Gastroesophageal sphincter (tissue), 4 donors: ENCODE results near the gene SNW1. TPM values are rescaled to one million over a fixed set of nuclear protein-coding genes. Genes with fewer than 3 reads are reported as not detected.

Experiments
- ATAC-seq: fragments of 150-250 bp; one replicate; pipeline ENCODE4 v1.9.1; 2016; ENCODE audit warnings: mild to moderate bottlenecking, moderate library complexity
- H3K27ac ChIP-seq, 4 donors: fragments of 200-600 bp; sonication (generic) in 3 of 4; 1 replicate in 3 of 4; 2 replicates in 1 of 4; pipeline ENCODE4 v1.5.1; 2016 to 2019
- H3K27me3 ChIP-seq: fragments of 200-600 bp; sonication (generic); one replicate; pipeline ENCODE4 v1.5.1; 2019
- H3K36me3 ChIP-seq, 2 donors: fragments of 200-600 bp; sonication (generic); one replicate each; pipeline ENCODE4 v1.5.1; 2019; ENCODE audit warnings: control low read depth in 1 of 2
- H3K4me1 ChIP-seq, 3 donors: fragments of 200-600 bp; sonication (generic); 1 replicate in 2 of 3; 2 replicates in 1 of 3; pipeline ENCODE4 v1.5.1; 2016 to 2019; ENCODE audit warnings: control low read depth in 2 of 3
- H3K4me3 ChIP-seq, 2 donors: fragments of 200-600 bp; sonication (generic); one replicate each; pipeline ENCODE4 v1.5.1; 2019; ENCODE audit warnings: mild to moderate bottlenecking in 1 of 2, moderate library complexity in 1 of 2
- H3K9me3 ChIP-seq, 3 donors: fragments of 200-600 bp; sonication (generic); one replicate each; pipeline ENCODE4 v1.5.1; 2017 to 2019; ENCODE audit warnings: control low read depth in 2 of 3
- EP300 ChIP-seq: sonication (generic); formaldehyde crosslinking; IDR thresholded peaks from one replicate; pipeline ENCODE4 v1.6.1; 2017; ENCODE audit warnings: antibody characterized with exemption, mild to moderate bottlenecking
- POLR2A ChIP-seq, 2 donors: fragments of 450-650 bp; IDR thresholded peaks; one replicate each; pipeline ENCODE4 v1.6.1; 2017; ENCODE audit warnings: antibody characterized with exemption in 2 of 2, mild to moderate bottlenecking in 2 of 2, moderate library complexity in 1 of 2
- POLR2AphosphoS5 ChIP-seq: sonication (generic); formaldehyde crosslinking; IDR thresholded peaks from one replicate; pipeline ENCODE4 v1.6.1; 2017; ENCODE audit warnings: antibody characterized with exemption
- WGBS, 2 donors: methylation state at CpG; one replicate each; pipeline ENCODE4 v1.1.5; 2018; ENCODE audit warnings: low coverage in 1 of 2; 5-methylcytosine and 5-hydroxymethylcytosine counted together
- total RNA-seq, 4 donors: library from RNA; depleted of rRNA; stranded (reverse); fragments of >200 nt; gene quantifications; one replicate each; pipeline ENCODE4 v1.1.0, GENCODE V29; 2016
- TF ChIP-seq, protein P1 (sequence below), 4 experiments: fragments of 200-600 bp in 2 of 4; fragments of 450-650 bp in 2 of 4; sonication (generic) in 1 of 4; IDR thresholded peaks; one replicate each; pipeline ENCODE4 v1.5.1; 2017 to 2019; ENCODE audit warnings: antibody characterized with exemption in 4 of 4, mild to moderate bottlenecking in 2 of 4, moderate library complexity in 2 of 4

The SNW1 gene
- total RNA-seq, result 10 to 100 TPM; 43.7 to 70.5 (median 49.4) TPM

DNA sequence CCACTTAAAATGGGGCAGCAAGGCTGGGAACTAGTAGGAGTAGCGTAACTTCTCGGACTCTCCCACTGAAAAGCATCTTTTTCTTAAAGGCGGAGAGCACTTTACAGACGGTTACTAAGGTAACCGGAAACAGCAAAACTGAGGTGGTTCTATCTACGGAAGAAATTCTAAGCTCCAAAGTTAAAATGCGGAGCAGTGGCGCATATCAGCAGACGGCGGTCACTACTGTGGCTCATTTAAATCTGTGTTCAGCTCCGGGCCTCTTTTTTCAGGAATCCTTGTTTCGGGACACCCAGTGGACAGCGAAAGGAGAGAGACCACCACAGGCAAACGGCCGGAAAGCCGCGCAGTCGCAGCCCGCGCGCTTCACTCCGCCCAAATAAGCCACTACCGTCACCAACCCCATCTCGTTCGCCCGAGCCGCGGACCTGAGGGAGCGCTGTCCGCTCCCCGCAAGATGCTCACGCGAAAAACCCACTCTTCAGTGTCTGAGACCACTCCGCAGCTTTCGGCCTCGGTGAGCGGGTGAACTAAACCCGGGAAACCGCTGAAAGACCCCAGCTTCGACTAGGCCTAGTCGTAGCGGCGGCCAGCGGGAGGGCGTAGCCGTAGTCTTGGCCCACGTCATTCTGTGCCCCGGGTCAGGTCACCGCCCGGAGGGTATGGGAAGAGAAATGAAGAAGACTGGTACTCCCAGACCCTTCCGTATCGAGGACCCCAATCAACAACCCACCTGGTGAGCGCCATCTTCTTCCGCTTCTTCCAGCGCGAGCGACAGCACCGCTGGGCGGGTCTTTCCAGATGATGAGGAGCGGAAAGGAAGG lies at the start of gene SNW1:
Gene SNW1 (minus strand): TSS at position 776 of the 824 bp plus-strand sequence. CDS start 29 bp downstream, at position 747.
- 1 to 2% methylated on average over 13 to 20 of the region's 60 CpGs for WGBS, 2 donors
- peaks cover 0 to 59% (median 18%) of the 10 kb centered on the region in 3 donors for H3K4me1 ChIP-seq

DNA sequence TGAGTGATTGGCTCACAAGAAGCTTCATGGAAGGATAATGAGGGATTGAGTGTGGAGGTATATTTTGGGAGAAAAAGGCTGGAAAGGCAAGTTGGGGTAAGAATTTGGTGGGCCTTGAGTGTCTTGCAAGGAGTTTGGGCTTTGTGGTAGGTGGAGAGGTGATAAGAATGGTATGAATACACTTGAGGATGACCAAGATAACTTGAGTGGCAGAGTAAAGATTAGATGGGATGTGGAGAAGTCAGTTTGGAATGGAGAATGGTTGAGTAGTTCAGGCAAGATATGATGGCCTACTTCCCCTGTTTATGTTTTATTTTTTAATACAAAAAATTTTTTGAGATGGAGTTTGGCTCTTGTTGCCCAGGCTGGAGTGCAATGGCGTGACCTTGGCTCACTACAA lies 48.1 kb upstream of the SNW1 start:
- 100% methylated on average over 1 of the region's 1 CpG; no CpG with 5 or more reads in 1 of the 2 donors for WGBS, 2 donors
- no peak overlapping the region for H3K4me3 ChIP-seq

More for the DNA sequence above, at the start of gene SNW1:
- Histone ChIP-seq H3K9me3 (no peaks in the 10 kb centered on the region), H3K4me3 (peak within 1 kb of the TSS; percentile 82 to 87), H3K27ac (peak within 1 kb of the TSS; percentile 77 to 97 (median 93)), H3K36me3 (peaks cover 0 to 11% of the 10 kb centered on the region in 2 donors), H3K27me3 (no peaks in the 10 kb centered on the region)
- TF ChIP-seq, protein P1, sequence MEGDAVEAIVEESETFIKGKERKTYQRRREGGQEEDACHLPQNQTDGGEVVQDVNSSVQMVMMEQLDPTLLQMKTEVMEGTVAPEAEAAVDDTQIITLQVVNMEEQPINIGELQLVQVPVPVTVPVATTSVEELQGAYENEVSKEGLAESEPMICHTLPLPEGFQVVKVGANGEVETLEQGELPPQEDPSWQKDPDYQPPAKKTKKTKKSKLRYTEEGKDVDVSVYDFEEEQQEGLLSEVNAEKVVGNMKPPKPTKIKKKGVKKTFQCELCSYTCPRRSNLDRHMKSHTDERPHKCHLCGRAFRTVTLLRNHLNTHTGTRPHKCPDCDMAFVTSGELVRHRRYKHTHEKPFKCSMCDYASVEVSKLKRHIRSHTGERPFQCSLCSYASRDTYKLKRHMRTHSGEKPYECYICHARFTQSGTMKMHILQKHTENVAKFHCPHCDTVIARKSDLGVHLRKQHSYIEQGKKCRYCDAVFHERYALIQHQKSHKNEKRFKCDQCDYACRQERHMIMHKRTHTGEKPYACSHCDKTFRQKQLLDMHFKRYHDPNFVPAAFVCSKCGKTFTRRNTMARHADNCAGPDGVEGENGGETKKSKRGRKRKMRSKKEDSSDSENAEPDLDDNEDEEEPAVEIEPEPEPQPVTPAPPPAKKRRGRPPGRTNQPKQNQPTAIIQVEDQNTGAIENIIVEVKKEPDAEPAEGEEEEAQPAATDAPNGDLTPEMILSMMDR (IDR thresholded peaks at IDR 0.05), result no peak
- peak; percentile 87 for TF ChIP-seq POLR2AphosphoS5
- peak; percentile 63 to 70 for TF ChIP-seq POLR2A (IDR thresholded peaks at IDR 0.05)
- ATAC-seq, result peak; percentile 99

DNA sequence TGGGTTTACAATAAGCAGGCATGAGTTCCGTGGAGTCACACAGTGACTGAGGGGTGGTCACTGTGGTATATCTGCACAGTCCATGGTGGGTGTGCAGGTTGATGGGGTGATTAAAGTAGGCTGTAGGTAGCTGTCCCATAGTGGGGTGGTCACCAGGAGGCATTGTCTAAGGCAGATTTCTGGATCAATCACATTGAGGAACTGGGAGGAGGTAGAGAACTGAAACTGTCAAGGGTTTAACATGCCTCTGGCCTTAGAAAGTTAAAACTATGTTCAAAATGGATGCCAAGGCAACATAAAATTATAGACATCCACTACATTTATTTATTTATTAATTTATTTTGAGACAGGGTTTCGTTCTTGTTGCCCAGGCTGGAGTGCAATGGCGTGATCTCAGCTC lies 47.3 kb upstream of the SNW1 start:
- TF ChIP-seq POLR2A (IDR thresholded peaks at IDR 0.05), result no peak
- TF ChIP-seq, protein P1 (IDR thresholded peaks at IDR 0.05), result no peak
- 97 to 100% methylated on average over 3 of the region's 3 CpGs for WGBS, 2 donors
- ATAC-seq, result no peak
- Histone ChIP-seq H3K36me3 (no peaks in the 10 kb centered on the region), H3K4me1 (no peaks in the 10 kb centered on the region), H3K9me3 (no peaks in the 10 kb centered on the region), H3K27me3 (no peaks in the 10 kb centered on the region), H3K27ac (no peak overlapping the region), H3K4me3 (no peak overlapping the region)

More for the DNA sequence above, 48.1 kb upstream of the SNW1 start:
- Histone ChIP-seq H3K36me3 (no peaks in the 10 kb centered on the region), H3K27ac (no peak overlapping the region), H3K4me1 (no peaks in the 10 kb centered on the region), H3K9me3 (no peaks in the 10 kb centered on the region), H3K27me3 (no peaks in the 10 kb centered on the region)
- ATAC-seq, result no peak
- no peak for TF ChIP-seq POLR2A (IDR thresholded peaks at IDR 0.05)
- TF ChIP-seq, protein P1 (IDR thresholded peaks at IDR 0.05), result no peak
- TF ChIP-seq EP300, result no peak
- no peak for TF ChIP-seq POLR2AphosphoS5

DNA sequence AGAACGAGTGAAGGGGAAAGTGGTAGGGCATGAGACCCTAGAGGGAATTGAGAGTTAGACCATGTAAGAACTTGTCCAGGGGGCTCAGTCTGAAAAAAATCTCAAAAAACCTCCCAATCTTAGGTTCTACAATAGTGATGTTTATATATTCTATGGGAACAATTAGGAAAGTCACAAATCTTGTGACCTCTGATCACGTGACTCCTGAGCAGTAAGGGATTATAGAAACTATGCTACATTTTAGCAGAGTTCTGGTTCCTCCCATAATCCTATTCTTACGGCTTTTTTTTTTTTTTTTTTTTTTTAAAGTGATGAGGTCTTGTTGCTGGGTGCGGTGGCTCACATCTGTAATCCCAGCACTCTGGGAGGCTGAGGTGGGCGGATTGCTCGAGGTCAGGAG lies 44.8 kb upstream of the SNW1 start:
- Histone ChIP-seq H3K27ac (no peak overlapping the region), H3K4me3 (no peak overlapping the region), H3K4me1 (peaks cover 0 to 5% (median 0%) of the 10 kb centered on the region in 3 donors), H3K36me3 (no peaks in the 10 kb centered on the region), H3K27me3 (no peaks in the 10 kb centered on the region), H3K9me3 (no peaks in the 10 kb centered on the region)
- TF ChIP-seq EP300 (no peak), POLR2A (IDR thresholded peaks at IDR 0.05) (no peak), POLR2AphosphoS5 (no peak)
- TF ChIP-seq, protein P1 (IDR thresholded peaks at IDR 0.05), result no peak
- ATAC-seq, result no peak
- WGBS, 2 donors, result 70 to 76% methylated on average over 3 to 5 of the region's 6 CpGs

DNA sequence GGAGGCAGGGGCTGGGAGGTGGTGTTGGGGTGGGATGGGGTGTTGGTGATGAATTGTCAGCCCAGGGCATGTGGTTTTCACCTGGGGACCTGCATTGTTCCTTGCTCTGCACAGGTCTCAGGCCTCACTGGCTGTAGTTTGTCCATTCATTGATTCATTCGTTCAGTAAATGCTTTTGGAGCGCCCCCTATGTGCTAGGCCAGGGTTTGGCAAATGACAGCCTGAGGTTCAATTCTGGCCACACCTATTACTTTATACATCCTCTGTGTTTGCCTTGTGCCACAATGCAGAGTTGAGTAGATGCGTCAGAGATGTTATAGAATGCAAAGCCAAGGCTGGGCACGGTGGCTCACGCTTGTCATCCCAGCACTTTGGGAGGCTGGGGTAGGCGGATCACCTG lies 43.6 kb upstream of the SNW1 start:
- peaks cover 0 to 10% (median under 1%) of the 10 kb centered on the region in 3 donors for H3K4me1 ChIP-seq
- H3K27me3 ChIP-seq, result no peaks in the 10 kb centered on the region
- H3K9me3 ChIP-seq, result no peaks in the 10 kb centered on the region
- WGBS, 2 donors, result 28 to 100% methylated on average over 2 of the region's 6 CpGs
- no peak for ATAC-seq
- no peak overlapping the region for H3K27ac ChIP-seq
- no peak for TF ChIP-seq POLR2AphosphoS5
- TF ChIP-seq, protein P1 (IDR thresholded peaks at IDR 0.05), result no peak
- H3K36me3 ChIP-seq, result no peaks in the 10 kb centered on the region
- H3K4me3 ChIP-seq, result no peak overlapping the region
